Stimulated activated CD4-positive, alpha-beta T cell treated with anti-CD3 and anti-CD28 coated beads, Interleukin-4, amount 100 ng/mL, for 48 hours (primary cell): ENCODE results near the gene KMT5B.

Experiments used
- DNase-seq, 2 donors: peaks; one replicate each; pipeline ENCODE4 v3.0.0-alpha.2; 2020; ENCODE audit warnings: low read depth in 2 of 2

Gene KMT5B

GRCh38 chr11:68146010-68146540, 67.0 kb downstream of the KMT5B start:
- no peak for DNase-seq

DNA sequence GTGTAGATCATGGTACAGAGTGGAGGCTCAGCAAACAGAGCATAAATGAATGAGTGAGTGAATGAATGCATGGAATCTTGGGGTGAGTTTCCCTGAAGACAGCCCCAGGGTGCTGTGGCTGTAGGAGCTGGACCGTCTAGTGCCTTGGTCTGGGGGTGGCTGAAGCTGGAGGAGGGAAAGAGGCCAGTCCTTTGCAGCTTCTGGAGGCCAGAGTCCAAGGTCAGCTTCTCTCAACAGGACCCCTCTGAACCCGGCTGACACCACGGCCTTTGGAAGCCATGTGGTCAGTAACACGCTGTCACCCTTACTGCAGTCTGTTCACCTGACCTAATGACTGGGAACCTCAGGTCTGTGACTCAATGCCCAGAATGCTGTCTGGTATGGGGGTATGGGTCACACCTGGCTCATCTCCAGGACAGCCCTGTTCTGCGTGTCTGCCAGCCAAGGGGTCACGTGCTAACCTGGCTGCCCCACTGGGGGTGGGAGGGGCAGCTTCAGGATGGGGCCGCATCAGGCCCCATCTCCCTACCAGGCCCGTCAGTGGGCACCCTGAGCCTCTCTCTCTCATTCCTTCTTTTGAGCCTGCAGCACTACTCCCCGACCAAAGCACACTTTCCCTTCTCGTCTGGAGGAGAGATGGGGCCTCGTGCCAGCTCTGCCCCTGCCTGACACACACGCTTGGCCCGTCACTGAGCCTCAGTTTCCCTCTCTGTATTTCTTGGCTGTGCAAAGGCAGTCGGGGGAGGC, 67.8 kb downstream of the KMT5B start:
- DNase-seq = no peak

GRCh38 chr11:68143310-68143689, 69.8 kb downstream of the KMT5B start:
- DNase-seq = no peak

- no peak for DNase-seq
Measured at GRCh38 chr11:68142441-68143309, 70.4 kb downstream of the KMT5B start.

- DNase-seq = peak; percentile 37 to 41
Measured at GRCh38 chr11:68142028-68142412, 71.1 kb downstream of the KMT5B start.

DNA sequence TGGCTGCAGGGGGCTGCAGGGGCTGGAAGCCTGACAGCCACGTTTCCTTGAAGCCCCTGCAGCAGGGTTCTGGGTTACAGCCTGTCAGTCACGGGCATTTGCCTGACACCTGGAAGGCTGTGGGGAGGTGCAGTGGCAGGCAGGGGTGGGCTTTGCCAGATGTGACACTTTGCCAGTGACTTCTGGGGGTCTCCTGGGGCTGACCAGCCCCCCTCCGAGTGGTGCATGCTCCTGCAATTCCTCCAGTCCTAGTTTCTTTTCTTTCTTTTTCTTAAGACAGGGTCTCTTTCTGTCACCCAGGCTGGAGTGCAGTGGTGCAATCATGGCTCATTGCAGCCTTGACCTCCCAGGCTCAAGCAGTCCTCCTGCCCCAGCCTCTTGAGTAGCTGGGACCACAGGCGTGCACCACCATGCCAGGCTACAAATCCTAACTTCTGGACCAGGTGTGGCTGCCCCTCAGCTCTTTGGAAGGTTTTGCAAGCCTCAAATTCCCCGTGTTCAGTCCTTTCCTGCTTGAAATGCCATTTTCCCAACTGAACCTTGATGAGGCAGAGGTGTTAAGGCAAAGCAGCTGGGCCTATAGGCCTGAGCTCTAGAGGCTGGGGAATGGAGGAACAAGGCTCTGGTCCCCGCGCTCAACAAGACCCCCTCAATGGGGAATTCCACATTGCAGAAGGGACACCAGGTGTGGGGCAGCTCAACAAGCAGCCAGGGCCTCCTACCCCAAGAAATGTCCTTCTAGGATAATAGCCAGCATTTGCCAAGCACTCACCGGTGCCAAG, 71.7 kb downstream of the KMT5B start:
- DNase-seq = no peak

DNA sequence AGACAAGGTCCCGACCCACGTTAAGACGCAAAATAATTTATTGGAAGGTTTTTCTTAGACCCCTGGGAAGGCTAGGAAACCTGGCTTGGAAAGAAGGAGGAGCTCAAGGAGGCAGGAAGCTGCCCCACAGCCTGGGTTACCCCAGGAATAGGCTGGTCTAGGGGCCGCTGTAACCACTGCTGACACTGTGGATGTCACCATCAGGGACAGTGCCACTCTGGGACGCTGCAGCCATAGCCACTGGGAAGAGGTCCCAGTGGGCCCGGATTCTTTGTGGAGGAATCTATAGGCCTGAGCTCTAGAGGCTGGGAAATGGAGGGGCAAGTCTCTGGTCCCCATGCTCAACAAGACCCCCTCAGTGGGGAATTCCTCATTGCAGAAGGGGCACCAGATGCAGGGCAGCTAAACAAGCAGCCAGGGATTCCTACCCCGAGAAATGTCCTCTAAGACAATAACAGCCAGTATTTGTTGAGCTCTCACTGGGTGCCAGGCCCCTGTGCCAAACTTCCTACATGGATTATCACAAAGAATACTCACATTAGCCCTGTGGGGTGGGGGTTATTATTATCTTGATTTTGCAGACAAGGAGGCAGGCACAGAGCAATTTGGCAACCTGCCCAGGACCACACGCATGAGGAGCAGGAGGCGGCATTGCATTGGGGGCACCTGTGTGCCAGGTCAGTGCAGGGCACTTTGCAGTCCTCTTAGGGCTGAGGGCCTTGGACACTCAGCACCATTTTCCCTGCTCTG, 72.4 kb downstream of the KMT5B start:
- DNase-seq = no peak

DNA sequence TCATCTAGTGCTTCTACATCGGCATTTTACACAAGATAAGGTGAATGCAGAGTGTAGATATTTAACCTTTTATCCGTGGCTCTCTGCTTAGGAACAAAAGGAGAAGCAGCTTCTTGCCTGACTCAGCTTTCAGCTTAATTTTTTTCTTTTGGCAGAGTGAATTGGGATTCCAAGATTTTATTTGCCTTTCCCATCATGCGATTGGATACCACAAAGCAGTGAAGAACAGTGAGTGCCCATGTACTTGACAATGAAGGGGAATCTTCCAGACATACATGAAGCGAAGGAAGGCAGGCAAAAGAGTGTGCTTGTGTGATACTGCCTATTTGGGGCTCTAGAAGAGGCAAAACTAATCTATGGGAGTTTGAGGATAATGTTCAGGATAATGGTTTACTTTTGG, 74.9 kb downstream of the KMT5B start:
- no peak for DNase-seq

DNA sequence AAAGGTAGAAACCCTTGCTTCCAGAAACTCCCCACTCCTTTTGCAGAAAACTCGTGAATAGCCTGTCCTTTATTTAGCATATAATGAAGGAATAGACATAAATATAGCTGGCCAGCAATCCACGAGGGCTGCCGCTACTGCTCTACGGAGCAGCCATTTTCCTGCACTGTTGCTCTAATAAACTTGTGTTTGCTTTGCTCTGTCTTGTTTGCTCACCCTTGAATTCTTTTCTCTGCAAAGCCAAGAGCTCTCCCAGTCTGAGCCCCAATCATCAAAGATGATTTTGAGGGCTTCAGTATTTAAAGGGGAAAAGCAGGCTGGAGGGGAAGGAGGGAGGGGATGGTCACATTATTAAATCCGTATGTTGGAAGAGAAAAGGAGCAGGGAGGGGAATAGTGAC, 75.3 kb downstream of the KMT5B start:
- no peak for DNase-seq

- no peak for DNase-seq
Measured at GRCh38 chr11:68136866-68137265, 76.2 kb downstream of the KMT5B start.

GRCh38 chr11:68135161-68135560, 77.9 kb downstream of the KMT5B start:
- DNase-seq = no peak

DNA sequence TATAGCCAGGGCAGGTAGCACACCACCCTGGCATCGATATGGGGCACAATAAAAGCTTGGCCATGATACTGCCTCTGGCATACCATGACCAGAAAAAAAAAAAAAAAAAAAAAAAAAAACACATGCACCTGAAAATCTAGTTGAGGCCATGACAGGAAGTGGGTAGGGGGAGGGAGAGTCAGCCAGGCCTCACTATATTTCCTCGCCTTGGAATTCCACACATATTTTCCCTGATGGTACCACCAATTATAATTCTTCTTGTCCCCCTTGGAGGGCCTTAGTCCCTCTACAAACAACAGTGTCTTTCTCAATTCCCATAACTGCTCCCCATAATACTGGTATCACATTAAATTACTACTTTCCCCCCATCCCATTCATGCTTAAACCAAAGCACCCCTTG, 79.3 kb downstream of the KMT5B start:
- DNase-seq = no peak

- DNase-seq = no peak
Measured at GRCh38 chr11:68130121-68130520, 83.0 kb downstream of the KMT5B start.

- no peak for DNase-seq
Measured at GRCh38 chr11:68128682-68129327, 84.3 kb downstream of the KMT5B start.

- DNase-seq = no peak
Measured at GRCh38 chr11:68127714-68128681, 85.1 kb downstream of the KMT5B start.

- no peak for DNase-seq
Measured at GRCh38 chr11:68125164-68125563, 87.9 kb downstream of the KMT5B start.

DNA sequence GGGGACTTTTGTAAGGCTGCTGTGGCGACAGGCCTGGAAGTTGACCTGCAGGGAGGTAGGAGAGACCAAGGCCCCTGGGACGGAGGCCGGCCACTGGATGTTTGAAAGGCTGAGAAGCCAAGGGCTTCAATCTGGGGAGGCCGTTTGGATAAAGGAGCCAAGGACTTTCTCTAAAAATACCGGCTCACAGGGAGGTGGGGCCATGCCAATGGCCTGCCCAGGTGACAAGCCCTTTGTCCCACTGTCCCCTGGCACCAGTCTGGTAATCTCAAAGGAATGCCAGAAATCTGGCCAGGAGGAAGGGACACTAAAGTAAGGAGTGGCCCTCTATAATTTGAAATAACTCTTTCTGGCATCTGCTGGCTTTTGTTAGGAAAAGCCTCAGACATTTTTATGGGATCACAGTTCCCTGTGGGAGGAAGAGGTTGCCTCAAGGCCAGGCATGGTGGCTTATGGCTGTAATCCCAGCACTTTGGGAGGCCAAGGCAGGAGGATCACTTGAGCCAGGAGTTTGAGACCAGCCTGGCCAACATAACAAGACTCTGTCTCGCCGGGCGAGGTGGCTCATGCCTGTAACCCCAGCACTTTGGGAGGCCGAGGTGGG, 90.1 kb downstream of the KMT5B start:
- DNase-seq = no peak

GRCh38 chr11:68121067-68121899, 91.8 kb downstream of the KMT5B start, which contains the start of gene CHKA:
TSS of gene CHKA (minus strand) at chr11:68121388. CDS start at chr11:68121177, 211 bp downstream.
- DNase-seq = peak; percentile 80 to 85
